ENCODE data around the gene MCFD2.

Gene MCFD2

GRCh38 chr2:46875226-46875899, 40.2 kb downstream of the MCFD2 start:
- Histone ChIP-seq H3K27ac (replicated peaks) (no peak overlapping the region), H3K4me3 (replicated peaks; ENCODE audit: insufficient read depth, low read length) (no peak overlapping the region), H3K27me3 (ENCODE audit: insufficient read depth, poor library complexity, severe bottlenecking) (no peaks in the 10 kb centered on the region)
- no peak for DNase-seq (ENCODE audit: low read depth in 1 of 2, low spot score in 1 of 2)
- TF ChIP-seq GABPA (IDR thresholded peaks at IDR 0.05; ENCODE audit: low read depth) (no peak), REST (IDR thresholded peaks at IDR 0.05; ENCODE audit: insufficient replicate concordance, low read depth) (no peak), SPI1 (IDR thresholded peaks at IDR 0.05; ENCODE audit: borderline replicate concordance, low read depth) (no peak), POLR2AphosphoS5 (IDR thresholded peaks at IDR 0.05; ENCODE audit: low read depth) (no peak)
- TF ChIP-seq, protein P1, sequence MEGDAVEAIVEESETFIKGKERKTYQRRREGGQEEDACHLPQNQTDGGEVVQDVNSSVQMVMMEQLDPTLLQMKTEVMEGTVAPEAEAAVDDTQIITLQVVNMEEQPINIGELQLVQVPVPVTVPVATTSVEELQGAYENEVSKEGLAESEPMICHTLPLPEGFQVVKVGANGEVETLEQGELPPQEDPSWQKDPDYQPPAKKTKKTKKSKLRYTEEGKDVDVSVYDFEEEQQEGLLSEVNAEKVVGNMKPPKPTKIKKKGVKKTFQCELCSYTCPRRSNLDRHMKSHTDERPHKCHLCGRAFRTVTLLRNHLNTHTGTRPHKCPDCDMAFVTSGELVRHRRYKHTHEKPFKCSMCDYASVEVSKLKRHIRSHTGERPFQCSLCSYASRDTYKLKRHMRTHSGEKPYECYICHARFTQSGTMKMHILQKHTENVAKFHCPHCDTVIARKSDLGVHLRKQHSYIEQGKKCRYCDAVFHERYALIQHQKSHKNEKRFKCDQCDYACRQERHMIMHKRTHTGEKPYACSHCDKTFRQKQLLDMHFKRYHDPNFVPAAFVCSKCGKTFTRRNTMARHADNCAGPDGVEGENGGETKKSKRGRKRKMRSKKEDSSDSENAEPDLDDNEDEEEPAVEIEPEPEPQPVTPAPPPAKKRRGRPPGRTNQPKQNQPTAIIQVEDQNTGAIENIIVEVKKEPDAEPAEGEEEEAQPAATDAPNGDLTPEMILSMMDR (IDR thresholded peaks at IDR 0.05; ENCODE audit: insufficient read depth, low read length): no peak

DNA sequence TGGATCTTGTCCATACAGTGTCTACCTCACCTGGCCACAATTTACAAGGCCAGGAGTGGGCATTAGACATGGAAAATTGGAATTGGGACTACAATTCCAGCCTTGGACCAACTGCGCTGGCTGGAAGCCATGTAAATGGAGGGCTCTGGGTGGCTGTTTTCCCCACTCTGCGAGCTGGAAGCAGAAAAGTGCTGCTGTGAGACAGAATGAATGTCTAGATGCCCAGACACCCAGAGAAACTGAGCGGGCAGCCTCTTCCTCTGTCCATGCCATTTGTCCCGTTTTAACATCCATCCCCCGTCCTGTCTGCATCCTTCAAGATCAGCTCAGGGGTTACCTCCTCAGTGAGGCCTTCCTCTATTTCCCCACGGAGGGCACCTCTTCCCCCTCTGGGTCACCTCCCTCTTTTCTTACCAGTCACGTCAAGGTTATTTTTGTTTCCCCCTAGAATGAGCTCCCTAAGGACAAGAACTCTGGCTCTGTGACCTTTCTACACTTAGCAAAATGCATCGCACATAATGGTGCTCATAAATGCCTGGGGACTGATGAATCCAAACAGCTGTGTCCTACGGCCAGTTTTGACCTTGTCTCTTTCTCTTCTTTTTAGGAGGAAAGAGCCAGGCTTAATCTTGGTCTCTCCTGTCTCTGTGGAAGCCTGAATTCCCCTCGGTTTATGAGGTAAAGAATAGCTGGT, 41.2 kb downstream of the MCFD2 start:
- Histone ChIP-seq H3K27ac (replicated peaks) (no peak overlapping the region), H3K4me3 (replicated peaks; ENCODE audit: insufficient read depth, low read length) (no peak overlapping the region), H3K27me3 (ENCODE audit: insufficient read depth, poor library complexity, severe bottlenecking) (no peaks in the 10 kb centered on the region)
- TF ChIP-seq, protein P1 (IDR thresholded peaks at IDR 0.05; ENCODE audit: insufficient read depth, low read length): no peak
- TF ChIP-seq POLR2AphosphoS5 (IDR thresholded peaks at IDR 0.05; ENCODE audit: low read depth): no peak
- no peak for DNase-seq (ENCODE audit: low read depth in 1 of 2, low spot score in 1 of 2)

DNA sequence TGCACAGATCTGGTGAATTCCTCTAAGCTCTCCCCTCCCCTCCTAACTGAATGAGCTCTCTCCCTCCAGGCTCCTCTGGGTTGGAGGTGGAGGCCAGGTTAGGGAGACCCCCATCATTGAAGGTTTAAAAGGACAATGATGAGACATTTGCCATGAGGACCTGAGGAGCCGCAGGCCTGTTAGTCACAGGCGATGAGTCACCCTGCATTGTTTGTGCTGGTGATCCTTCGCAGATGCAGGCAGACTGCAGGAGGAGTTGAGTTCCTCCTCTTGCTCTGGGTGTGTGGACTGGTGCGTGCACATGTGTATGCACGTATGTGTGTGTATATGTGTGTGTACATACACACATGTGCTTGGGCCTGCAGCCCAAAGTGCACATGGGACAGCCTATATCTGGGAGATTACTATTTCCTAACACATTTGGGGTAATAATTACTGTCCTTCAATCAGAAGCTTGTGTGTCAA, 42.0 kb downstream of the MCFD2 start:
- no peak overlapping the region for H3K27ac ChIP-seq (replicated peaks)
- DNase-seq (ENCODE audit: low read depth in 1 of 2, low spot score in 1 of 2): peak; percentile 45 to 64

More for the DNA sequence above, 42.0 kb downstream of the MCFD2 start:
- no peaks in the 10 kb centered on the region for H3K27me3 ChIP-seq (ENCODE audit: insufficient read depth, poor library complexity, severe bottlenecking)
- no peak for TF ChIP-seq SPI1 (IDR thresholded peaks at IDR 0.05; ENCODE audit: borderline replicate concordance, low read depth)
- TF ChIP-seq GABPA (IDR thresholded peaks at IDR 0.05; ENCODE audit: low read depth): no peak
- no peak for TF ChIP-seq REST (IDR thresholded peaks at IDR 0.05; ENCODE audit: insufficient replicate concordance, low read depth)
- TF ChIP-seq POLR2AphosphoS5 (IDR thresholded peaks at IDR 0.05; ENCODE audit: low read depth): no peak
- TF ChIP-seq, protein P1 (IDR thresholded peaks at IDR 0.05; ENCODE audit: insufficient read depth, low read length): no peak
- no peak overlapping the region for H3K4me3 ChIP-seq (replicated peaks; ENCODE audit: insufficient read depth, low read length)

All from HL-60 (cell line).